GM19238 (cell line): ENCODE results near the gene POLG.

Source experiments
- DNase-seq: peaks from one replicate; pipeline ENCODE4 v3.0.0; 2011; ENCODE audit warnings: low spot score; ENCODE audit not compliant: insufficient read length

Gene POLG

GRCh38 chr15:89334510-89335297 lies at the start of gene POLG:
Gene POLG (minus strand): TSS chr15:89334824. CDS start chr15:89333754, 1,070 bp downstream.
- DNase-seq, result peak; percentile 99

- DNase-seq, result no peak
Observed at GRCh38 chr15:89384176-89384604, 49.6 kb upstream of the POLG start.

GRCh38 chr15:89383365-89384175 lies 48.9 kb upstream of the POLG start:
- DNase-seq, result no peak

- DNase-seq, result no peak
Observed at GRCh38 chr15:89381888-89382686, 47.5 kb upstream of the POLG start.

- no peak for DNase-seq
Observed at GRCh38 chr15:89381331-89381730, 46.7 kb upstream of the POLG start.

GRCh38 chr15:89379818-89380217 lies 45.2 kb upstream of the POLG start:
- DNase-seq, result no peak

GRCh38 chr15:89379251-89379695 lies 44.6 kb upstream of the POLG start:
- no peak for DNase-seq

- no peak for DNase-seq
Observed at GRCh38 chr15:89378296-89379151, 43.9 kb upstream of the POLG start.

- DNase-seq, result no peak
Observed at GRCh38 chr15:89377842-89378295, 43.2 kb upstream of the POLG start.

GRCh38 chr15:89377024-89377841 lies 42.6 kb upstream of the POLG start:
- no peak for DNase-seq

GRCh38 chr15:89376388-89376787 lies 41.8 kb upstream of the POLG start:
- DNase-seq, result no peak

GRCh38 chr15:89375093-89376005 lies 40.7 kb upstream of the POLG start:
- no peak for DNase-seq

GRCh38 chr15:89374086-89374981 lies 39.7 kb upstream of the POLG start:
- DNase-seq, result no peak

- DNase-seq, result no peak
Observed at GRCh38 chr15:89372069-89372935, 37.7 kb upstream of the POLG start.

- no peak for DNase-seq
Observed at GRCh38 chr15:89371228-89372044, 36.8 kb upstream of the POLG start.

- no peak for DNase-seq
Observed at GRCh38 chr15:89370978-89371227, 36.3 kb upstream of the POLG start.
